A673 (cell line): ENCODE results near the gene INO80B. TPM values are rescaled to one million over a fixed set of nuclear protein-coding genes. Genes with fewer than 3 reads are reported as not detected.
"Not testable (repeated sequence)": the region's sequence is repeated elsewhere in the genome, so short reads cannot be mapped to it uniquely, and the experiment has no call there.

Experiments
- BruUV-seq: library from RNA; stranded (reverse); fragments of 400-500 nt; replicated peaks from 2 replicates; lab custom pipeline; 2021; lab: Mats Ljungman, UMichigan
- CTCF ChIA-PET: fragments of 300-600 bp; sonication (Branson Sonifier 250); formaldehyde crosslinking; loops from one replicate; lab custom pipeline; 2022; ENCODE audit warnings: antibody characterized with exemption; lab: Charles Lee
- POLR2A ChIA-PET: fragments of 300-600 bp; sonication (Branson Sonifier 250); formaldehyde crosslinking; loops from one replicate; lab custom pipeline; 2022; ENCODE audit warnings: antibody characterized with exemption; ENCODE audit not compliant: low non-redundant PET; lab: Charles Lee
- DNase-seq: peaks from one replicate; pipeline ENCODE4 v3.0.0-alpha.2; 2015; ENCODE audit warnings: low spot score
- H3K27ac ChIP-seq: fragments of 200-600 bp; sonication (generic); 2 replicates; pipeline ENCODE4 v1.5.1; 2016; ENCODE audit warnings: mixed run types, low read depth, mild to moderate bottlenecking, mixed read lengths, antibody characterized with exemption, low read length; ENCODE audit not compliant: poor library complexity, severe bottlenecking
- H3K27me3 ChIP-seq: fragments of 200-600 bp; sonication (generic); replicated peaks from 2 replicates; pipeline ENCODE4 v1.6.1; 2017; ENCODE audit warnings: mixed run types, low read depth, mild to moderate bottlenecking, mixed read lengths, antibody characterized with exemption, low read length; ENCODE audit not compliant: insufficient read depth, poor library complexity
- H3K36me3 ChIP-seq: fragments of 200-600 bp; sonication (generic); 2 replicates; pipeline ENCODE4 v1.6.1; 2016; ENCODE audit warnings: mixed run types, mild to moderate bottlenecking, mixed read lengths, antibody characterized with exemption, low read length; ENCODE audit not compliant: insufficient read depth, poor library complexity, severe bottlenecking
- H3K4me1 ChIP-seq: fragments of 200-600 bp; sonication (generic); 2 replicates; pipeline ENCODE4 v1.6.1; 2017; ENCODE audit warnings: mixed run types, mild to moderate bottlenecking, mixed read lengths, antibody characterized with exemption, low read length; ENCODE audit not compliant: insufficient read depth, poor library complexity, severe bottlenecking
- H3K4me3 ChIP-seq: fragments of 200-600 bp; sonication (generic); 2 replicates; pipeline ENCODE4 v1.5.1; 2016; ENCODE audit warnings: low read depth, mixed run types, mild to moderate bottlenecking, mixed read lengths, low read length; ENCODE audit not compliant: poor library complexity, severe bottlenecking
- H3K9me3 ChIP-seq: fragments of 200-600 bp; sonication (generic); 2 replicates; pipeline ENCODE4 v1.6.1; 2016; ENCODE audit warnings: mixed run types, low read depth, mild to moderate bottlenecking, mixed read lengths, antibody characterized with exemption, low read length; ENCODE audit not compliant: poor library complexity, severe bottlenecking
- CTCF ChIP-seq: fragments of 300-800, 200-600 bp; sonication (generic); conservative IDR thresholded peaks from 2 replicates; pipeline ENCODE4 v1.5.1; 2017; ENCODE audit warnings: low read depth, mild to moderate bottlenecking, antibody characterized with exemption, low read length, moderate library complexity, mixed read lengths
- EZH2 ChIP-seq: fragments of 200-600 bp; sonication (generic); IDR thresholded peaks from 2 replicates; pipeline ENCODE4 v1.6.1; 2017; ENCODE audit warnings: borderline replicate concordance, low read depth, mild to moderate bottlenecking, mixed read lengths, antibody characterized with exemption, low read length; ENCODE audit not compliant: poor library complexity, severe bottlenecking
- intact Hi-C: fragments of 100-400 bp; cut with micrococcal nuclease; formaldehyde crosslinking; loops from one replicate; pipeline ENCODE4 v1.10.0; 2022; ENCODE audit not compliant: unreplicated experiment
- total RNA-seq: library from RNA; stranded (reverse); gene quantifications from 2 replicates; pipeline ENCODE4 v1.2.3, GENCODE V29; 2021

The INO80B gene
- total RNA-seq, 1 experiment from 2014 or later = 29.9 TPM

- TF ChIP-seq EZH2 (no peak), CTCF (no peak)
- no TSS peak for BruUV-seq
- Histone ChIP-seq H3K4me1 (peaks cover 5% of the 10 kb centered on the region), H3K36me3 (peaks cover 18% of the 10 kb centered on the region), H3K4me3 (peak overlapping the region; percentile 72), H3K9me3 (no peaks in the 10 kb centered on the region), H3K27ac (peak overlapping the region; percentile 75), H3K27me3 (no peaks in the 10 kb centered on the region)
- intact Hi-C loops = no loop called here
- ChIA-PET CTCF (no interaction called here), POLR2A (no interaction called here)
- no peak for DNase-seq
These were observed 9.5 kb downstream of the INO80B start for GRCh38 chr2:74464406-74464805.

GRCh38 chr2:74470742-74471141, 15.9 kb downstream of the INO80B start:
- H3K4me3 ChIP-seq, intact Hi-C loops, BruUV-seq, CTCF ChIA-PET, H3K9me3 ChIP-seq, H3K4me1 ChIP-seq, H3K27ac ChIP-seq, H3K27me3 ChIP-seq, DNase-seq: not testable (repeated sequence)
- H3K36me3 ChIP-seq = peaks cover 11% of the 10 kb centered on the region
- POLR2A ChIA-PET = interaction anchor here (0.7 kb wide), 1 partner anchor 89 kb away, joined by 26 read pairs; no protein-coding TSS in a partner anchor

- POLR2A ChIA-PET = interaction anchor here (0.7 kb wide), 1 partner anchor 88 kb away, joined by 26 read pairs; no protein-coding TSS in a partner anchor
- H3K27ac ChIP-seq = peak overlapping the region; percentile 88
- no peaks in the 10 kb centered on the region for H3K9me3 ChIP-seq
- no TSS peak for BruUV-seq
- no peak for DNase-seq
- no peaks in the 10 kb centered on the region for H3K27me3 ChIP-seq
- H3K36me3 ChIP-seq = peaks cover 11% of the 10 kb centered on the region
- peak overlapping the region; percentile 59 for H3K4me3 ChIP-seq
- peaks cover 7% of the 10 kb centered on the region for H3K4me1 ChIP-seq
- intact Hi-C loops = no loop called here
- CTCF ChIA-PET = no interaction called here
- no peak for TF ChIP-seq CTCF
- TF ChIP-seq EZH2 = no peak
These were observed 16.6 kb downstream of the INO80B start for GRCh38 chr2:74471332-74472065.
